ENCODE results near the gene E2F8.
A peak's percentile ranks its signal among the peaks of the same experiment; 100 is the strongest.

Gene E2F8

GRCh38 chr11:19251577-19251976, 10.8 kb upstream of the E2F8 start:
- no peak for DNase-seq

GRCh38 chr11:19246816-19247215, 6.1 kb upstream of the E2F8 start:
- no peak for DNase-seq

DNA sequence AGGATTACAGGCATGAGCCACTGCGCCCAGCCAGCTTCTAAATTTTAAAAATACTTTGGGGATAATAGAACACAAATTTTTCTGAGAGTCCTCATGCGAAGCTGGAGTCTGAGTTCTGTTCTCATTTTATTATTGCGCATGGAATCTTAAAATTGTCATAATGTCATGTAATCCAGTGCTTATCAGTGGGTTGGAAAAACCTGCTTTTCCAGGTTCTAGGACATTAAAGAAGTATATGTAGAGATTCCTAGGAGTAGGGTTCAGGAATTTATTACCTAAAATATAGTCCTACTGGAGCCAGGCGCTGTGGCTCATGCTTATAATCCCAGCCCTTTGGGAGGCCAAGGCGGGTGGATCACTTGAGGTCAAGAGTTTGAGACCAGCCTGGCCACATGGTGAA, 4.6 kb upstream of the E2F8 start:
- DNase-seq: no peak

DNA sequence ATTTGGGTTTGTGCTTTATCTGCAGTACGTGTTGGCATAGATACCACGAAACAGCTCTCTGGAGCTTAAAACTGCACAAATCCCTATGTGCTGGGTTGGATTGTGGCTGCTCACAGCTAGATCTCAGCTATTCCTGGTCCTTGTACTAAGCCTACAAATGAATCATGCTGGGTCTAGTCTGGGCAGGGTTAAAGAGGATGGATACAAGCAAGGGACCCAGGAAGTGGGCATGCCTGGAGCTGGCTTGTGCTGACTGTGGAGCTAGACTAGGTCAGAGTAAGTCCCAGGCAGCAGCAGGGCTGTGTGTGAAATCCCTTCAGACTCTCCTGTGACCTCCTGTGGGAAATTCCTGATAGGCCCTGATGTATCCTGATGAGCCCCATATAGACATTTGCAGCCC, 3.9 kb upstream of the E2F8 start:
- peak; percentile 42 for DNase-seq

GRCh38 chr11:19244084-19244483, 3.3 kb upstream of the E2F8 start:
- no peak for DNase-seq

DNA sequence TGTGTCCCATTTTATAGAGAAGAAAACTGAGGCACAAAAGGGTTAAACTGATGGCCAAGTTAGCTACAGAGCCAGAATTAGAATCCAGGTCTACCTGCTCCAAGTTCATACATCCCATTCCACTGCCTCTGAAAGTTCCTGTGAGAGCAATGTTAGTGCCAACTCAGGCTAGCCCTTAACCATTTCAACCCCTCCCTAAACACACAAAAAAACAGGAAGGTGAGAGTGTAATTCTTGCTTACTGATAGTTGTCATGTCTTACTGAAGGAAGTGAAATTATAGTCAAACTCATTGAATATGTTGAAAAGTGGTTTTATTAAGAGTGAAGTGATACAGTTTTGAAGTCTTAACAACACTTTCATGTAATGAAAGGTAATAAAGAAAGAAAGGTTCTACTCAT, 2.9 kb upstream of the E2F8 start:
- DNase-seq: no peak

DNA sequence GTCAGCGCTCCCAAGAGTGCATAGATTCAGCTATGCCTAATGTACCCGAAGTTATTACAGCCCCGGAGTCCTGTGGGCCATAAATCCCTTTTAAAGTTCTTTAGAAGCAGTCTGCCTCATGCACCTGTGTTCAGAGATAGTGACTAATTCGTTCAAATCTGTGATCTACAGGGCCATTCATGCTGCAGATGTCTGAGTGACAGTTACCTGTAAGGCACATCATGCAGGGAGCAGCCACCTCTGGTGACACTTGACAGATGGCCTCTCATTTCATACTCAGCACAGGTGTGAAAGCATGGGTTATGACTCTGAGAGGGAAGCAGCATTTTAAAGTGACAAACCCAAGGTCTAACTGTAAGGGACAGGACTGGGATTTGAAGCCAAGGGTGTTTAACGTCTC, 2.4 kb upstream of the E2F8 start:
- no peak for DNase-seq

- DNase-seq: peak; percentile 19
These were observed 1.6 kb upstream of the E2F8 start for GRCh38 chr11:19242179-19242932.

- peak; percentile 51 for DNase-seq
These were observed 774 bp upstream of the E2F8 start for GRCh38 chr11:19241260-19242178.

DNA sequence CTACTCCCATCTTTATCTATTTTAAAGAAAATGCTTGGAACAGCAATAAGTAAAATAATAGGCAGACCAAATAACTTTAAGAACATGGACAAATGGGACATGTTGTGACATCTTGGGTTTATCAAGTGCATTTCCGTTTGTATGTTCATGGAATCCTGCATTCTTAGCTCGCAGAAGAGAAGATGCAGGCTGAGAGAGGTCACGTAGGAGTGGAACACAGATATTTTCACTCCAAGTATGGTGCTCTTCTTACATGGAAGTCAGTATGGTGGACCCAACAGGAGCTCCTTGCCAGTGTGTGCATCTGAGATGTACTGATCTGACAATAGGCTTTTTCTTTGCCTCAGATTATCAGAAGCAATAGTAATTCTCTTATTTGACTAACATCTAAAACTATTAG, 1.7 kb downstream of the E2F8 start:
- no peak for DNase-seq

DNA sequence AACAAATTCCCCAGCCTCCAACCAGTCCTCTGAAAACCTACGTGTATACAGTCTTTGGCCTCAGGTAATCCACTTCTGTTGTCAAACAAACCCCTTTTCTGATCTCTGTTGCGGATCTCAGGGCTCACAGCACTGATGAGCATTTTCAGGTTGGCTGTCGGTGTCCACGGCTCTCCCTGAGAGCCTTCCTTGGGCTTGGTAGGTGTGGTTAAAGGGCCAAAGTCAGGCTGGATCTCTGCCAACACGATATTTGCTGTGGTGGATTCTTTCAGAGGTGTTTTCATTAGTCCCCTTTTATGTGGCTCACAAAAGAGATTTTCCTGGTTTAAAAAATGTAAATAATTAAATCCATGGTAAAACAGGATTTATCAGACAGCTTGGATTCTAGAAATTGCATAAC, 2.9 kb downstream of the E2F8 start:
- DNase-seq: no peak

GRCh38 chr11:19237381-19237780, 3.4 kb downstream of the E2F8 start:
- DNase-seq: no peak

GRCh38 chr11:19234231-19234817, 6.4 kb downstream of the E2F8 start:
- no peak for DNase-seq

DNA sequence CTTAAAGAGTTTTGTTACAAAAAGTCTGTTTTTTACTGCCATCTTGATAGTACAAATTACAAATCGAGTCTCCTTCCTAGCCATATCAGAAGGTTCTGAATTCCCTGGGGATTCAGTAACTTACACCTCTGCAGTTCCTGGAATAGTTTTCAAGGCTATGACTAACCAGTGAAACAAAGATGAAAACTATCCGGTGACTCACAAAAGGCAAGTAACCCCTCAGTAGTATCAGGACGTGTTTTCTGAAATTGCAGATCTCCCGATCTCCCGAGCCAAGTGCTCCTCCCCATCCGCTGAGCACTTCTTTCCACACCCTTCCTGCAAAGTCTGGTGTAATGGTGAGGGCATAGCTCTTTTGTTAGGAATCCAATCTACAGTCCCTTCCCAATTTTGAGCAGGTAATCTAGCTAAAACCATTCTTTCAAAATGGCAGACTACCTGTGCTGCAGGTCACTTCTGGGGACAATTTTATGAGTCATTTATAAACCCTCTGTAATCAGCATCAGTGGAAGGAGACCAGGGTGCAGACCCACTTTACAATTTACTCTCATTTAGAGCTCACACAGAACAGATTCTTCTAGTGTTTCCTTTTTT, 7.7 kb downstream of the E2F8 start:
- DNase-seq: peak; percentile 84

DNA sequence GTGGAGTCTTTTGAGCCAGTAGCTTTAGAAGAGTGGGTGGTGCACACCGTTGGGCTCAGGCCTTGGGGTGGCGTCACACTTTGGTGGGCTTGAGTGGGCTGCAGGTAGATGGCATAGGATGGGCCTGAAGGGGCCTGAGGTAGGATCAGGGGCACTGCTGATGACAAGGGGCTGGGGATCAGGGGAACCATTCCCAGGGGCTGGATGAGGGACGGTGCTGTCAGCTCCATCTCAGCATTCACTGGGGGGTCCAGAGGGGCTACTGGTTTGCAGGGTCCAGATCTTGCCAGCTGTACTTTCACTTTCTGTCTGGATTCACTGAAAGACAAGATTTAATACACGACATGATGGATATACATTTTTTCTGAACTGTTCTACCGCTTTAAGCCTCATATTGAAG, 11.1 kb downstream of the E2F8 start:
- no peak for DNase-seq

DNA sequence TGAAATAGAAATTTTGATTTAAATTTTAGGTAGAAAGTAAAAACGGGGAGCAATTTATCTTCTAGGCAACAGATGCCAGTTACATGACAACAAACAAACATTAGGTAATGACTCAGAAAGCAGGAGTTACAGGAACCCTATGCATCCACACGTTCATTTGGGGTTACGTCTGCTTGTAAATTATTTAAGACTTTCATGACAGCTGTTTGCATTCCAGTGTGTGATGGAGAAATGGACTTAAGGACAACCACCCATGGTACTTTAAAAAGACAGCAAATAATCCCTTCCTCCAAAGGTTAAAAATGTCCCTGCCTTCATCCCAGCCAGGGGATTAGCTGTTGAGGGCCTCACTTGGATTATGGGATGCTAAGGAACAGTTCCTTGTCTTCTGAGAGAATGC, 11.8 kb downstream of the E2F8 start:
- no peak for DNase-seq

DNA sequence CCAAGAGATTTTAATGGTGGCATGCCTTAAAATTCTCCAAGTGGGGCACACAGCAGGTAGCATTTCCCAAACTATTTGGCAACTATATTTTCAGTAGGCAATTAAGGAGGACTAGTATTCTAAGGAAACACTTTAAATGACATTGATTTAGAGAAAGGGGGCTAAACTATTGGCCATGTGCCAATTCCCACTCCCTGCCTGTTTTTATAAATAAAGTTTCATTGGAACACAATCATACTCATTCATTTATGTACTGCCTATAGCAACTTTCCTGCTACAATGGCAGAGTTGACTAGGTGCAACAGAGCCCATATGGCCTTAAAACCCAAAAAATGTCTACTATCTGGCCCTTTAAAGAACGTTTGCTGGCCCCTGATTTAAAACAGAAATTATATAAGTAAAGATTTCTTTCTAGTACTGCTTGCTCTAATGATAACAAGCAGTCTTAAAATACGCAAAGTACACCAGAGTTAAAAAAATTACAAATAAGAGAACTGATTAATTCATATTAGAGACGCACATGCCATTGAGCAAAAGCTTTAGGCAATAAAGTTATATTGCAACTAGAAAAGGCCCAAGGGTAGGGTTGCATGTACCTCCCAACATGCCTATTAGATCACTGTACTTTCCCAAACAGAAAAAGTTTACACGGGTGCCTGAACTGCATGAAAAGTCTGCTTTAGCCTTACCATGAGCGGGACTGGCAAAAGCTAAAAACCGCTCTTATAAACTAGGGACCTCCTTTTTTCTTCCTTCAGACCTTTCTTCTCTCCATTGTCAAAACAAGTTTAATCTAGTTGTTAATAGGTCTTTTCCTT, 14.2 kb downstream of the E2F8 start:
- DNase-seq: no peak

DNA sequence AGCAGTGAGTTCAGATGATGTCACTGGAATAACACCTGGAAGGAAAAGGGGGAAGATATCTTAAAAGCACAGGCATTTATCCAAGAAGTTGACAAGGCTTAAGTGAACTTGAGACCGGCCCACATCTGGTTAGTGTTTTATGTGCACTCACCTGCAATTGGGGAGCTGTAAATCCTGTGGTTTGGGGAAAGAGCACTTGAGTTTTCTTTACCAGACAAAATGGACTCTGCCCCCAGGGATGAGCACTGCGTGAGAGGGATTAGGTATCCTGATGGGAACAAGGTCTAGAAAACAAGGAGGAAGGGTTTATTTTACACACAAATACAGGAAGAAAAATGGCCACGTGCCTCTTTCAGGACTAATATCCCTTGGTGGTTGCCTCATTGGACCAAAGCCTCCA, 15.2 kb downstream of the E2F8 start:
- no peak for DNase-seq

GRCh38 chr11:19225123-19225522, 15.6 kb downstream of the E2F8 start:
- DNase-seq: no peak

DNA sequence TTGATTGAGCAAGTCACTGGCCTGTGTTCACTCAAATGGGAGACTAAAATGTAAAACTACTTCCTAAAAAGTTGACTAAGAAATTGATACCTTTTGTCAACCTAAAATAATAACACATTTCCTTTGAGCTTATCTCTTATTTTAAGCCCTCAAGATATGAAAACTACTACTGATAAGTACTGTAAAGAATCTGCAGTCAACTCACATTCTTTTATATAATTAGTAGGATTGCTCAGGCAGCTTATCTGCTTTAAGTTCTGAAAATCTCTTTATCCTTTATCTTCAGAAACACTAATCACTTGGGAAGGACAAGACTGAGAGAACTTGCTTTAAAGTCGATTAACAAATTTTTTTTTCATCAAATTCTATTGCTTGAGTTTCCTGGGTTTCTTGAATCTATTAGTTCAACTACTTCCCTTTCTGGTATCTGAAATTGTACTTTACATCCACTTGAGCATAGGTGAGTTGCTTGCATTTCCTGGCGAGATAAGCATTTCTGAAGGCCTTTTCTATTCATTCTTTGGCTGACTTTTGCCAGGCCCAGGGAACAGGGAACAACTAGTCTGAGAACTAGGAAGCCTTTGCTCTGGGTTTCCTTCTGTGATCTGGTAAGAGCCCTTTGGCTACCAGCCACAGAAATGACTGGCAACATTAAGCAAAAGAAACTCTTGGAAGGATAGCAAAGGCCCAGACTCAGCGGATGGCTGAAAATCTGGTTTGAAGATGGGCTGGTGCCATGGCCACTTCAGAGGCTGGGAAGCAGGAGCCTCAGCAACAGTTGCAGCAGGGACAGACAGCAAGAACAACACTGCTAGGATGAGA, 19.6 kb downstream of the E2F8 start:
- no peak for DNase-seq

- DNase-seq: no peak
These were observed 21.8 kb downstream of the E2F8 start for GRCh38 chr11:19218786-19219460.

Measured in EL (cell line).